DND-41 (cell line): ENCODE data around the gene RALGDS.

Experiments used
- ATAC-seq: fragments of 200-7000 bp; cut with Tn5 transposase; 3 replicates; pipeline ENCODE4 v1.9.1; 2021; ENCODE audit warnings: low read depth; ENCODE audit not compliant: insufficient read depth
- DNase-seq: peaks from one replicate; pipeline ENCODE4 v3.0.0-alpha.2; 2020
- H2AFZ ChIP-seq: 2 replicates; pipeline ENCODE4 v1.6.0; 2012; ENCODE audit warnings: low read depth, low read length
- H3K27ac ChIP-seq: 2 replicates; pipeline ENCODE4 v1.5.1; 2012; ENCODE audit warnings: low read length, inconsistent platforms
- H3K27me3 ChIP-seq: fragments of 200-600 bp; sonication (generic); 2 replicates; pipeline ENCODE4 v1.6.0; 2012; ENCODE audit warnings: low read length, mild to moderate bottlenecking, inconsistent platforms; ENCODE audit not compliant: insufficient read depth, poor library complexity
- H3K36me3 ChIP-seq: 2 replicates; pipeline ENCODE4 v1.5.1; 2012; ENCODE audit warnings: low read length, inconsistent platforms; ENCODE audit not compliant: insufficient read depth
- H3K4me1 ChIP-seq: 2 replicates; pipeline ENCODE4 v1.5.1; 2012; ENCODE audit warnings: mild to moderate bottlenecking, low read length; ENCODE audit not compliant: insufficient read depth
- H3K4me2 ChIP-seq: 2 replicates; pipeline ENCODE4 v1.6.0; 2012; ENCODE audit warnings: mild to moderate bottlenecking, moderate library complexity, low read length, inconsistent platforms; ENCODE audit not compliant: insufficient read depth
- H3K4me3 ChIP-seq, 2 experiments: fragments of 200-600 bp in 1 of 2; shearing (Covaris generic) in 1 of 2; 2 replicates each; pipeline ENCODE4 v1.5.1; 2012 to 2016; ENCODE audit warnings: inconsistent platforms in 2 of 2, low read length in 2 of 2, mild to moderate bottlenecking in 2 of 2, low read depth in 1 of 2, moderate library complexity in 1 of 2
- H3K79me2 ChIP-seq: 2 replicates; pipeline ENCODE4 v1.6.0; 2012; ENCODE audit warnings: low read length, inconsistent platforms; ENCODE audit not compliant: insufficient read depth
- H3K9ac ChIP-seq: 2 replicates; pipeline ENCODE4 v1.6.0; 2012; ENCODE audit warnings: low read depth, mild to moderate bottlenecking, inconsistent platforms, low read length, moderate library complexity
- H3K9me3 ChIP-seq: 2 replicates; pipeline ENCODE4 v1.5.1; 2012; ENCODE audit warnings: low read length, moderate library complexity, mild to moderate bottlenecking, inconsistent platforms; ENCODE audit not compliant: insufficient read depth, severe bottlenecking
- H4K20me1 ChIP-seq: 2 replicates; pipeline ENCODE4 v1.6.0; 2012; ENCODE audit warnings: low read length; ENCODE audit not compliant: insufficient read depth
- EZH2 ChIP-seq: IDR thresholded peaks from 3 replicates; pipeline ENCODE4 v1.6.1; 2012; ENCODE audit warnings: borderline replicate concordance, low read depth, mild to moderate bottlenecking, moderate library complexity, low read length, inconsistent platforms; ENCODE audit not compliant: severe bottlenecking
- TF ChIP-seq, protein P1 (sequence below): IDR thresholded peaks from 2 replicates; pipeline ENCODE4 v1.5.1; 2012; ENCODE audit warnings: borderline replicate concordance, low read length, moderate library complexity, mild to moderate bottlenecking; ENCODE audit not compliant: poor library complexity, severe bottlenecking; ENCODE audit errors: extremely low read depth

RALGDS gene

DNA sequence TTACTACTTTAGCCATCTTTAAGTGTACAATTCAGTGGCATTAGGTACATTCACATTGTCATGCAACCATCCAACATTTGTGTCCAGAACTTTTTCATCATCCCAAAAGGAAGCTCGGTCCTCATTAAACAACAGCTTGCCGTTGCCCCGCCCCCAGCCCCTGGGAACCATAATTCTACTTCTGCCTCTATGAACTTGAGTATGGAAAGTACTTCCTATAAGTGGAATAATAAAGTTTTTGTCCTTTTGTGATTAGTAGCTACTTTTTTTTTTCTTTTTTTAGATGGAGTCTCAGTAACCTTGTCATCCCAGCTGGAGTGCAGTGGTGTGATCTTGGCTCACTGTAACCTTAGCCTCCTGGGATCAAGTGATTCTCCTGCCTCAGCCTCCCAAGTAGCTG, 37.7 kb upstream of the RALGDS start:
- DNase-seq (no peak), ATAC-seq (no peak)
- H3K9me3 ChIP-seq, result no peaks in the 10 kb centered on the region
- H2AFZ ChIP-seq, result no peak overlapping the region
- TF ChIP-seq, protein P1, sequence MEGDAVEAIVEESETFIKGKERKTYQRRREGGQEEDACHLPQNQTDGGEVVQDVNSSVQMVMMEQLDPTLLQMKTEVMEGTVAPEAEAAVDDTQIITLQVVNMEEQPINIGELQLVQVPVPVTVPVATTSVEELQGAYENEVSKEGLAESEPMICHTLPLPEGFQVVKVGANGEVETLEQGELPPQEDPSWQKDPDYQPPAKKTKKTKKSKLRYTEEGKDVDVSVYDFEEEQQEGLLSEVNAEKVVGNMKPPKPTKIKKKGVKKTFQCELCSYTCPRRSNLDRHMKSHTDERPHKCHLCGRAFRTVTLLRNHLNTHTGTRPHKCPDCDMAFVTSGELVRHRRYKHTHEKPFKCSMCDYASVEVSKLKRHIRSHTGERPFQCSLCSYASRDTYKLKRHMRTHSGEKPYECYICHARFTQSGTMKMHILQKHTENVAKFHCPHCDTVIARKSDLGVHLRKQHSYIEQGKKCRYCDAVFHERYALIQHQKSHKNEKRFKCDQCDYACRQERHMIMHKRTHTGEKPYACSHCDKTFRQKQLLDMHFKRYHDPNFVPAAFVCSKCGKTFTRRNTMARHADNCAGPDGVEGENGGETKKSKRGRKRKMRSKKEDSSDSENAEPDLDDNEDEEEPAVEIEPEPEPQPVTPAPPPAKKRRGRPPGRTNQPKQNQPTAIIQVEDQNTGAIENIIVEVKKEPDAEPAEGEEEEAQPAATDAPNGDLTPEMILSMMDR, result no peak
- no peak for TF ChIP-seq EZH2
- no peak overlapping the region for H3K4me3 ChIP-seq
- H3K27me3 ChIP-seq, result no peaks in the 10 kb centered on the region
- H3K27ac ChIP-seq, result no peak overlapping the region
- H4K20me1 ChIP-seq, result no peaks in the 10 kb centered on the region
- H3K36me3 ChIP-seq, result no peaks in the 10 kb centered on the region
- no peaks in the 10 kb centered on the region for H3K79me2 ChIP-seq
- H3K9ac ChIP-seq, result no peak overlapping the region
- no peak overlapping the region for H3K4me2 ChIP-seq
- peaks cover 7% of the 10 kb centered on the region for H3K4me1 ChIP-seq

- Histone ChIP-seq H4K20me1 (no peaks in the 10 kb centered on the region), H3K9ac (no peak overlapping the region), H3K27ac (no peak overlapping the region), H3K9me3 (no peaks in the 10 kb centered on the region), H2AFZ (no peak overlapping the region), H3K79me2 (no peaks in the 10 kb centered on the region), H3K4me3 (no peak overlapping the region), H3K4me1 (no peaks in the 10 kb centered on the region), H3K27me3 (no peaks in the 10 kb centered on the region), H3K4me2 (no peak overlapping the region), H3K36me3 (no peaks in the 10 kb centered on the region)
- TF ChIP-seq, protein P1, result no peak
- ATAC-seq (no peak), DNase-seq (no peak)
These were observed 34.1 kb upstream of the RALGDS start for GRCh38 chr9:133155156-133155555.

GRCh38 chr9:133154097-133154989, 33.3 kb upstream of the RALGDS start:
- Histone ChIP-seq H2AFZ (no peak overlapping the region), H3K27ac (no peak overlapping the region), H3K4me3 (no peak overlapping the region), H3K36me3 (no peaks in the 10 kb centered on the region), H3K9me3 (no peaks in the 10 kb centered on the region), H3K4me2 (no peak overlapping the region), H4K20me1 (no peaks in the 10 kb centered on the region), H3K27me3 (no peaks in the 10 kb centered on the region), H3K9ac (no peak overlapping the region), H3K4me1 (peaks cover 5% of the 10 kb centered on the region), H3K79me2 (no peaks in the 10 kb centered on the region)
- TF ChIP-seq EZH2, result no peak
- TF ChIP-seq, protein P1, result no peak
- no peak for ATAC-seq
- DNase-seq, result no peak
